ENCODE measurements around the gene CACNA2D3. TPM values are rescaled to one million over a fixed set of nuclear protein-coding genes. Genes with fewer than 3 reads are reported as not detected.

Gene CACNA2D3
- total RNA-seq, 1 donor from 2014 or later, result 3.6 TPM

- Histone ChIP-seq H3K4me1 (no peaks in the 10 kb centered on the region), H3K36me3 (no peaks in the 10 kb centered on the region), H3K9me3 (no peaks in the 10 kb centered on the region), H3K27ac (no peak overlapping the region), H3K27me3 (ENCODE audit: low read depth) (no peaks in the 10 kb centered on the region), H3K4me3 (no peak overlapping the region)
- intact Hi-C loops (cut with DNase I), result no loop called here
- DNase-seq (no peak), ATAC-seq (no peak)
- TF ChIP-seq CTCF (IDR thresholded peaks at IDR 0.05), result no peak
Measured at GRCh38 chr3:54936561-54936960, 814.2 kb downstream of the CACNA2D3 start.

- no peaks in the 10 kb centered on the region for H3K27me3 ChIP-seq (ENCODE audit: low read depth)
- intact Hi-C loops (cut with DNase I), result no loop called here
- H3K27ac ChIP-seq, result no peak overlapping the region
- ATAC-seq, result no peak
- H3K36me3 ChIP-seq, result no peaks in the 10 kb centered on the region
- no peak for TF ChIP-seq CTCF (IDR thresholded peaks at IDR 0.05)
- no peak overlapping the region for H3K4me3 ChIP-seq
- no peaks in the 10 kb centered on the region for H3K4me1 ChIP-seq
- no peaks in the 10 kb centered on the region for H3K9me3 ChIP-seq
- no peak for DNase-seq
Measured at GRCh38 chr3:54939557-54940300, 817.4 kb downstream of the CACNA2D3 start.

- no peak overlapping the region for H3K4me3 ChIP-seq
- H3K9me3 ChIP-seq, result no peaks in the 10 kb centered on the region
- no peaks in the 10 kb centered on the region for H3K27me3 ChIP-seq (ENCODE audit: low read depth)
- DNase-seq (no peak), ATAC-seq (no peak)
- intact Hi-C loops (cut with DNase I), result no loop called here
- no peak for TF ChIP-seq CTCF (IDR thresholded peaks at IDR 0.05)
- H3K27ac ChIP-seq, result no peak overlapping the region
- no peaks in the 10 kb centered on the region for H3K4me1 ChIP-seq
- H3K36me3 ChIP-seq, result no peaks in the 10 kb centered on the region
Measured at GRCh38 chr3:54940971-54941370, 818.6 kb downstream of the CACNA2D3 start.

GRCh38 chr3:54941690-54942362 lies 819.5 kb downstream of the CACNA2D3 start:
- ATAC-seq (no peak), DNase-seq (no peak)
- TF ChIP-seq CTCF (IDR thresholded peaks at IDR 0.05), result no peak
- H3K4me1 ChIP-seq, result no peaks in the 10 kb centered on the region
- intact Hi-C loops (cut with DNase I), result no loop called here
- H3K9me3 ChIP-seq, result no peaks in the 10 kb centered on the region
- H3K27ac ChIP-seq, result no peak overlapping the region
- no peak overlapping the region for H3K4me3 ChIP-seq
- no peaks in the 10 kb centered on the region for H3K27me3 ChIP-seq (ENCODE audit: low read depth)
- no peaks in the 10 kb centered on the region for H3K36me3 ChIP-seq

- no peak for DNase-seq
- H3K9me3 ChIP-seq, result no peaks in the 10 kb centered on the region
- no peaks in the 10 kb centered on the region for H3K27me3 ChIP-seq (ENCODE audit: low read depth)
- no peak overlapping the region for H3K27ac ChIP-seq
- TF ChIP-seq CTCF (IDR thresholded peaks at IDR 0.05), result no peak
- no peak overlapping the region for H3K4me3 ChIP-seq
- no peak for ATAC-seq
- intact Hi-C loops (cut with DNase I), result loop anchor here (10.0 kb wide), 1 partner anchor 235 kb away; no protein-coding TSS in a partner anchor
- no peaks in the 10 kb centered on the region for H3K36me3 ChIP-seq
- no peaks in the 10 kb centered on the region for H3K4me1 ChIP-seq
Measured at GRCh38 chr3:54949491-54950044, 827.2 kb downstream of the CACNA2D3 start.
